ENCODE measurements around the gene FHL1. TPM values are rescaled to one million over a fixed set of nuclear protein-coding genes. Genes with fewer than 3 reads are reported as not detected.

FHL1 gene
- total and polyA plus RNA-seq, 2 donors (not counting 3 experiments of a cell fraction or from before 2014, with no cell fraction given), result 50.6 to 59.4 TPM

- no peak for FAIRE-seq
- intact Hi-C loops (cut with micrococcal nuclease), result no loop called here
- CTCF ChIA-PET, result interaction anchor here (0.7 to 3.0 kb wide), 11 partner anchors 8 to 171 kb away, joined by 3 to 19 read pairs (median 7); no protein-coding TSS in a partner anchor
Measured at GRCh38 chrX:136199365-136199764, 52.0 kb downstream of the FHL1 start.

More at GRCh38 chrX:136199365-136199764, 52.0 kb downstream of the FHL1 start:
- H3K27me3 ChIP-seq (ENCODE audit: control insufficient read depth in 2 of 2, insufficient read depth in 2 of 2, low read length in 2 of 2), result no peaks in the 10 kb centered on the region
- dilution Hi-C loops (cut with MboI; ENCODE audit: extremely low pct_ligation_motif_present, low sequenced_read_pairs), result no loop called here
- no peaks in the 10 kb centered on the region for H3K79me2 ChIP-seq (ENCODE audit: control insufficient read depth, insufficient read depth, low read length)
- no peak overlapping the region for H2AFZ ChIP-seq (ENCODE audit: low read depth, low read length)
- no peak for TF ChIP-seq FOS (IDR thresholded peaks at IDR 0.05; ENCODE audit: borderline replicate concordance, insufficient read depth, low read length)
- no peak for TF ChIP-seq MYC (IDR thresholded peaks at IDR 0.05; ENCODE audit: low read depth, low read length)
- TF ChIP-seq GATA2 (IDR thresholded peaks at IDR 0.05; ENCODE audit: insufficient read depth, insufficient read length, low read depth, low read length), result no peak
- no peak for TF ChIP-seq POLR2AphosphoS5 (IDR thresholded peaks at IDR 0.05; ENCODE audit: insufficient read depth, low read depth, low read length)
- no peak for TF ChIP-seq JUN (IDR thresholded peaks at IDR 0.05; ENCODE audit: borderline replicate concordance, insufficient read depth, insufficient read length, low read depth)
- no peak for TF ChIP-seq EZH2 (IDR thresholded peaks at IDR 0.05; ENCODE audit: borderline replicate concordance, low read depth, low read length, severe bottlenecking)
- TF ChIP-seq POLR2A (IDR thresholded peaks at IDR 0.05; ENCODE audit: low read depth, low read length), result no peak
- TF ChIP-seq CTCF (IDR thresholded peaks at IDR 0.05; ENCODE audit: extremely low read depth in 1 of 2, insufficient read depth in 1 of 2, low read depth in 1 of 2, low read length in 2 of 2), result no peak
- no peak for TF ChIP-seq MAX (IDR thresholded peaks at IDR 0.05; ENCODE audit: insufficient read depth, insufficient read length)
- no peak for DNase-seq (ENCODE audit: low read depth, low spot score)
- POLR2A ChIA-PET, result no interaction called here
- no peak overlapping the region for H3K4me2 ChIP-seq (ENCODE audit: insufficient read depth, low read length)
- no peak overlapping the region for H3K27ac ChIP-seq (ENCODE audit: insufficient read depth, low read depth, low read length)
- no peaks in the 10 kb centered on the region for H4K20me1 ChIP-seq (replicated peaks; ENCODE audit: control insufficient read depth, extremely low read depth, insufficient read depth, low read length)
- no peak overlapping the region for H3K4me3 ChIP-seq (replicated peaks in 1 of 3; ENCODE audit: insufficient read depth in 1 of 3, low read depth in 1 of 3, low read length in 3 of 3)
- H3K36me3 ChIP-seq (ENCODE audit: control insufficient read depth in 2 of 2, extremely low read depth in 1 of 2, insufficient read depth in 2 of 2, low read length in 2 of 2), result no peaks in the 10 kb centered on the region
- H3K4me1 ChIP-seq (ENCODE audit: control insufficient read depth, extremely low read depth, insufficient read depth, low read length), result peaks cover 9% of the 10 kb centered on the region
- no peaks in the 10 kb centered on the region for H3K9me1 ChIP-seq (replicated peaks; ENCODE audit: control insufficient read depth, extremely low read depth, insufficient read depth, low read length)
- H3K9me3 ChIP-seq (replicated peaks; ENCODE audit: control insufficient read depth, insufficient read depth, low read length), result no peaks in the 10 kb centered on the region
- H3K9ac ChIP-seq (replicated peaks; ENCODE audit: extremely low read depth, insufficient read depth, low read length), result no peak overlapping the region
- no TSS peak for BruUV-seq (replicated peaks)
